HG03280 (cell line): ENCODE data around the gene TNIK.
"Not testable (repeated sequence)": the region's sequence is repeated elsewhere in the genome, so short reads cannot be mapped to it uniquely, and the experiment has no call there.

Source experiments
- ATAC-seq: cut with Tn5 transposase; IDR thresholded peaks from one replicate; pipeline ENCODE4 v1.9.1; 2021; ENCODE audit warnings: mild to moderate bottlenecking, moderate library complexity; ENCODE audit not compliant: unreplicated experiment

TNIK gene

DNA sequence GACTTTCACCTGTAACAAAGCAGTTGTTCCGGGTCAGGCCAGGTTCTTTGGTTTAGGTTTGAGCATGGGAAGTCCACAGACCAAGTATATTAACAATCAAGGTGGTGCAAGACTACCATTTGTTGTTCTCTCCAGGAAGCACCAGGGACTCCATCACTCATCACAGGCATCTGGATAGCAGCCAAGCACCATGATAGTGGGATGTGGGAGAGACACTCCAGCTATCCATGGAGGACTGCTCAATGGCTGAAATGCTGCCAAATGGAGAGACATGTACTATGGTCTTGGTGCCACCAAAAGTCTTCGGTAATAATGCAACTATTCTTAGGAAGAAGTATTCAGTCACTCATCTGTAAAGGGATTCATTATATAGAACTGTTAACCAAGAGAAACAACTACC, 143.0 kb downstream of the TNIK start:
- ATAC-seq = no peak

GRCh38 chr3:171315919-171316318, 144.3 kb downstream of the TNIK start:
- no peak for ATAC-seq

DNA sequence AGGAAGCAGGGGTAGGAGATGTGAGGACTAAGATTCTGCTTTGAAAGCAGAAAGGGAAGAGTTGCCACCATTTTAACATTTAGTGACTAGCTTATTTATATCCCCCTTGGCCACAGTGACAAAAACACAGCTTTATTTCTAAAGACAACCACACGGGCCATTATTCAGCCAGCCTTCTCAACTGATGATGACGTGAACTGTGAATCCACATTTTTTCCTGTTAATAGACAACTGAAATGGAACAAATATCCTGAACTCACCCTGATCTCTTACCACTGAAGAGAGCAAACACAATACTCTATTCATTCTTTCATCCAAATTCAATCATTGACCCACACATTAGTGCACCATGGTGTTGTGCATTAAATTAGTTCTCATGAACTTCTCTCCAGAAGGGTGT, 145.1 kb downstream of the TNIK start:
- ATAC-seq = no peak

DNA sequence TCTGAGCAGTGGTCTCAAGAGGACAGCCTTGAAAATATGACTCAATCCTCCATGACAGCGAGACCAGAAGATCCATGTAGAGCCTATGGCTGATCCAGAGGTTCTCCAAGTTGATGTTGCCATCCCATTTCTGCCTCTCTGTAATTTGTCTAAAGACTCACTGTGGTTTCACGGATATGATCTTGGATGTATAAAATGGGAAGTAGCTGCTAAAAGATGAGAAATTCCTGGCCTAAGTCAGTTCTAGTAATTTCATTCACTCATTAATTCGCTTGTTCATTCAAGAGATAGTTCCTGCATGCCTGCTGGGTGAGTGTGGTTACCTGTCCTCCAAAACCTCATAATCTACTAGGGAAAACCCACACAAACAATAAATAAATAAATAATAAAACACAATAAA, 145.9 kb downstream of the TNIK start:
- no peak for ATAC-seq

DNA sequence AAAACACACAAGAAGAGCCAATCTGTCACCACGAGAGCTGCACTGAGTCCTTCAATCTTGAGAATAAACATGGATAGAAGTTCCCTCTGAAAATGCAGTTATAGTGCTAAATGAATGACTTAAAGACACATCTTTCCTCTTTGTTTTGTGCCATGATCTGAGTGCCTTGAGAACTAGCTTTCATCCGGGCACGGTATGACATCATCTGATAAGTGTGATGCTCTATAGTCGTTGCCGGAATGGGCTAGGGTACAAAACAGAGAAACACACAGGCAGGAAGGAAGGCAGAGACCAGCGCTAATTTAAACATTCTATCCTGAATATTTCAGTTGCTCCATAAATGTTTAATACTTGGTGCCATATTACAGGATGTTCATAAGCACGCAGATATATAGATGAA, 146.5 kb downstream of the TNIK start:
- ATAC-seq = no peak

GRCh38 chr3:171312741-171313140, 147.5 kb downstream of the TNIK start:
- ATAC-seq = no peak

DNA sequence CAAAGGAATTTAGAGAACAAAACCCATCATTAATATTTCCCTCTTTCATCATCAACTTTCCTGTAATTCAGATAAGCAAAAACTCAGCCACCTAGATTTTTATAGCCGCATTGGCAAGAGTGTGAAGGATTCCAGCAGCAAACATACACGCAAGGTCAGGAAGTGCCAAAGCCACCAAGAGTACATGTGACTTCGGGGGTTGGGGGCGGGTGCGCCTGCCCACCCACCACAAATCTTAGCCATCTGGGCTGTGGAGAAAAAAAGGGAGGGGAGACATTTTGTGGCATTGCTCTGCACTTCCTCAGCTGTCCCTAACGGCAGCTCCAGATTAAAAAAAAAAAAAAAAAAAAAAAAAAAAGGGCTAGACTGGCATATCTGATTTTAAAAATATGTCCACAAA, 148.4 kb downstream of the TNIK start:
- ATAC-seq = no peak

- no peak for ATAC-seq
Observed at GRCh38 chr3:171309906-171310359, 150.3 kb downstream of the TNIK start.

- no peak for ATAC-seq
Observed at GRCh38 chr3:171307988-171308387, 152.2 kb downstream of the TNIK start.

- no peak for ATAC-seq
Observed at GRCh38 chr3:171307046-171307585, 153.1 kb downstream of the TNIK start.

GRCh38 chr3:171306631-171307030, 153.6 kb downstream of the TNIK start:
- ATAC-seq = no peak

DNA sequence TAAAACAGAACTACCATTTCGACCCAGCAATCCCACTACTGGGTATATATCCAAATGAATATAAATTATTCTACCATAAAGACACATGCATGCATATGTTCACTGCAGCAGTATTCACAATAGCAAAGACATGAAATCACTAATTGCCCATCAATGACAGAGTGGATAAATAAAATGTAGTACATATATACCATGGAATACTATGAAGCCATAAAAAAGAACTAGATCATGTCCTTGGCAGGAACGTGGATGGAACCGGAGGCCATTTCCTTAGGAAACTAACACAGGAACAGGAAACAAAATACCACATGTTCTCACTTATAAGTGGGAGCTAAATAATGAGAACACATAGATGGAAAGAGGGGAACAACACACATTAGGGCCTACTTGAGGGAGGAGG, 154.4 kb downstream of the TNIK start:
- ATAC-seq = not testable (repeated sequence)

DNA sequence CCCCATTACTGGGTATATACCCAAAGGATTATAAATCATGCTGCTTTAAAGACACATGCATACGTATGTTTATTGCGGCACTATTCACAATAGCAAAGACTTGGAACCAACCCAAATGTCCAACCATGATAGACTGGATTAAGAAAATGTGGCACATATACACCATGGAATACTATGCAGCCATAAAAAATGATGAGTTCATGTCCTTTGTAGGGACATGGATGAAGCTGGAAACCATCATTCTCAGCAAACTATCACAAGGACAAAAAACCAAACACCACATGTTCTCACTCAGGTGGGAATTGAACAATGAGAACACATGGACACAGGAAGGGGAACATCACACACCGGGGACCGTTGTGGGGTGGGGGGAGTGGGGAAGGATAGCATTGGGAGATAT, 155.7 kb downstream of the TNIK start:
- not testable (repeated sequence) for ATAC-seq

DNA sequence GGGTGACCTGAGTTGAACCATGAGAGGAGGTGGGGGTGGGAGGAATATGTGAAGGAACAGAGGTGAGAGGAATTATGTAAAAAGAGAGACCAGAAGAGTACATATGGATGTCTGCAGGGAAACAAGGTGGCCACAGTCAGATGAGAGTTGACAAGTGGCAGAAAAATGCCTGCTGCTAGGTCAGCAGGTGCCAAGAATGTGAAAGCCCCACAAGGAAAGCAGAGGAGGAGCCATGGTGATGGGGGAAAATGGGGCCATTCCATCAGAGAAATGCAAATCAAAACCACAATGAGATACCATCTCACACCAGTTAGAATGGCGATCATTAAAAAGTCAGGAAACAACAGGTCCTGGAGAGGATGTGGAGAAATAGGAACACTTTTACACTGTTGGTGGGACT, 156.2 kb downstream of the TNIK start:
- not testable (repeated sequence) for ATAC-seq

DNA sequence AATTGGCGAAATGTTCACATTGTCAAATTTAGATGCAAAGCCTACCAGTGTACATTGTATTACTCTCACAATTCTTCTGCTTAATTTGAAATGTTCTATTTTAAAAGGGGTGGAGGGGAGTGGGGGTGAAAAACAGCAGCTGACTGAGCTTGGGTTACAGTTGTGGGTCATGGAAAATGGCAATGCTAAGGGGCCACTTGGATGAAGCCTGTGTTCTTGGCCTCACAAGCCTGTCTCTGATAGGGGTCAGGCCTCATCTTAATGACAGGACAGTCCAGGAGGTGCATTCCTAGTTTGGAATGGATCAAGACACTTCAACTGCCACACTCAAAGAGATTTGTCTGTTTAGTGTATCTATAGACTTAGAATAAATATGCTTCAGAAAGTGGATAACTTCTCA, 158.2 kb downstream of the TNIK start:
- ATAC-seq = no peak

GRCh38 chr3:171301002-171301401, 159.2 kb downstream of the TNIK start:
- no peak for ATAC-seq

DNA sequence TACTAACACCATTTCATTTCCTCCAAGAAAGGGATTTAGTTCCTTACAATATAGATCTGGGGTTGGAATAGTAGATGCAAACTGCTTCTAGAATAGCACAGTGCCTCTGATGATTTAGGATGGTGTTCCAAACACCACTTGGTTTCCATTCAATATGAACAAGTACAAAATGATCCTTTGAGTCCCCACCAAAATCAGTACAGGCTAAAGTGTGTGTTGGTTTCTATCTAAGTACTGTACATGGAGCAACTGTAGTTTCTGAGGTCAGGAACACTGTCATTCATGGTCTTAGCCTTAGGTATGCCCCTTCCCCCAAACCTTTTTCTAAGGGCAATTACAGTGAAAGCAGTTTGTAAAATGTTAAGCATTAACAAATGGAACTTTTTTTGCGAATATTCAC, 162.3 kb downstream of the TNIK start:
- ATAC-seq = no peak

DNA sequence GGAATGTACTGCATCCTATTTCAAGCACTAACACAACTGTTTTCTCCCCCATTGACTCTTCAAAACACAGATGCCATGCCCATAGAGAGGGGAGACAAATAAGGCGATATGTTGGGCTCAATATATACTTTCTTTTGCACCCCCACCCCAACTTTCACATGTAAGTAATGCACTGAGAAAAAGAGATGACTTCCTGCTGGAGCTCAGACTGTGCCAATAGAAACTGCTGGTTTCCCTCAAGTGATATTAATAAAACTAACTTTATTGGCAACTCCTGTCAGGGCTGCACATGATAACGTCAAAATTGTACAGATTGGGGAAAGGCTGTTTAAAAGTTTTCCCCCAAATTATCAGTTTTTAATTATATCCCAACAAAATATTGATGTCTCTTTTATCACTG, 163.0 kb downstream of the TNIK start:
- ATAC-seq = no peak

DNA sequence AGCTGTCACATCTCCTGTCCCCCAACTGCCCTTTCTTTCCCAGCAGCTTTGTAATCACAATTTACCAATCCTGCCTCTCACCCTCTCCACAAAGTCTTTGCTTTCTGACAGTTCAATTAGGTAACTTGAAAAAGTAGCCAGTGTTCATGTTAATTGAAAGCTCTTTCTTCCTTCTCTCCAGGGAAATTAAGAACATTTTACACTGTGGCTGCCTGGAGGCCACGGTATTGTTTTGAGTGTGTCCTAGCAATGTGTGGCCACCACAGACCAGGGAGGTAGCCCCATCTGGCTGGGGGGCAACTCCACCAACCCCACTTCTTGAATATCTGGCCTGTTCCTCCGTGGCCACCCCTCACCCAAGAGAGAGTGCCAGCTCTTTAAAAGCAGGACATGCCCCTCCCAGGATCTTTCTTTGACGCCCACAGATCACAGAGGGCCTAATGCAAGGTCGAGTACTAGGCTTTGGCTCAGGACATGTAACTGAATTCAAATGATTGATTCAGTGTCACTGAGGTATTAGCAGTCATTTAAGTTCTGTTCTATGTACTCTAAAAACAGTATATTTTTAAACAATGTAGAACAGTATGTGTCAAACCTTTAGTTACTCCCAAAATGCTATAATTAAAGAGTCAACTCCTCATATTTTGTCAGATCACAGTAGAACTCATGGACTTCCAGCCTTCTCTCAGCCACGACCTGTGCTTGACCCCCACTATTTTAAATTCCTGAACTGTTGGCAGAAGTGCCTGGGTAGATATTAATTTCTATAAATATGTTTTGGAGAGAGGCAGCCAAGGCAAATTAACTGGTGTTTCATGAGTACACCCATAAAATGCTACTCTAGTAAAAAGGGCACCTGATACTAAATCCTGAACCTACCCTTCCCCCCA, 164.5 kb downstream of the TNIK start:
- ATAC-seq = no peak

DNA sequence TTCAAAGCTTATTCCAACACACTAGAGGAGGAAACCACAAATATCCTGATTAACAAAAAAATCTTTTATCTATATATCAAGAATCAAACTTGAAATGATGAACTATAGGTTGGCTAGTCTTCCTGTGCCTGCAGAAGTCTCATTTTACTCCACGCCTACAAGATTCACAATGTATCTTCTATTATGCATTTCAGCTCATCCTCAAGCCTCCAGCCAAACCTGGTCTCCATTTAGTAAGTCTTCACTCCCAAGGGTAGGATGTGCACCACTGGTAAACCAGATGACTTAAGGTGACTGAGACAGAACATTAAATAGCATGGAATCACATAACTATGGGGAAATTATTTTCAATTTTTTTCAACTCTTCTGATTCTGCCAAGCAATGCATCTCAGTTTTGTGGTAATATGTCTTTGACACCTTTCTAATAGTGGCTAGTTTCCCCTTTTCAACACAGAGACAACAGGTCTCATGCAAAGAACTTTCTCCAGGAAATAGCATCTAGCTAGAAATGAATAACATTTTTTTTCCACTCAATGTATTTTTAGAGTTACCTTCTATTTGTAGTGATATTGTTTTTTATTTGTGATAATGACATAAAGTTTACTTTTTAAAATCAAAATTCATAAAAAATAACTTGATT, 166.9 kb downstream of the TNIK start:
- no peak for ATAC-seq

- ATAC-seq = no peak
Observed at GRCh38 chr3:171290680-171291079, 169.5 kb downstream of the TNIK start.

DNA sequence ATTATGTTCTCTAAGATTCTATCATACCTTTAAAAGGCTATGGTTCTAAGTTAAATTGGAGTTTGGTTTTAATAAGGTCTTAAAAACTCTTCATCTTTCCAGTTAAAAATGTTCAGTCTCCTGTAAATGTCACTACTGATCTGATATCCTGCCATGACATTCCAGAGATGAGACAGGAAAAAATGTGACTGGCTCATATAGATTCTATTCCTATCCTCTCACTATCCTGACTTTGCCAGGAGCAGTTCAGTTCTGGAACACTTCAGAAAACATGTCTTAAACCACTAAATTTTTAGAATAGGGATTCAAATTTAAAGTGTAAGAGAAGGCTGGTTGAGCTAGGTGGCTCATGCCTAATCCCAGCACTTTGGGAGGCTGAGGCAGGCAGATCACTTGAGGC, 170.9 kb downstream of the TNIK start:
- ATAC-seq = no peak
